Trophoblast cell (in vitro differentiated cells and primary cell): ENCODE measurements around the gene NOTCH4.
A peak's percentile ranks its signal among the peaks of the same experiment; 100 is the strongest.
"Not testable (repeated sequence)": the region's sequence is repeated elsewhere in the genome, so short reads cannot be mapped to it uniquely, and the experiment has no call there.

ENCODE experiments used
- DNase-seq, 2 donors: peaks; one replicate each; pipeline ENCODE4 v3.0.0-alpha.2; 2016
- H2AFZ ChIP-seq: 2 replicates; pipeline ENCODE4 v1.6.1; 2013; ENCODE audit warnings: low read length, moderate library complexity, mild to moderate bottlenecking; ENCODE audit not compliant: insufficient read depth, poor library complexity
- H2AK5ac ChIP-seq: 2 replicates; pipeline ENCODE4 v1.6.1; 2013; ENCODE audit warnings: mild to moderate bottlenecking, low read length
- H2BK120ac ChIP-seq: 2 replicates; pipeline ENCODE4 v1.6.1; 2013; ENCODE audit warnings: low read length, mild to moderate bottlenecking, moderate library complexity; ENCODE audit not compliant: insufficient read depth, poor library complexity
- H2BK12ac ChIP-seq: 2 replicates; pipeline ENCODE4 v1.6.1; 2013; ENCODE audit warnings: mild to moderate bottlenecking, low read length, moderate library complexity
- H2BK5ac ChIP-seq: 2 replicates; pipeline ENCODE4 v1.6.1; 2013; ENCODE audit warnings: low read length, low read depth, moderate library complexity, mild to moderate bottlenecking; ENCODE audit not compliant: poor library complexity
- H3K14ac ChIP-seq: 2 replicates; pipeline ENCODE4 v1.6.1; 2013; ENCODE audit warnings: mild to moderate bottlenecking, low read length
- H3K18ac ChIP-seq: 2 replicates; pipeline ENCODE4 v1.6.1; 2013; ENCODE audit warnings: mild to moderate bottlenecking, low read length
- H3K23ac ChIP-seq: 2 replicates; pipeline ENCODE4 v1.6.1; 2013; ENCODE audit warnings: low read length
- H3K27ac ChIP-seq: 2 replicates; pipeline ENCODE4 v1.5.1; 2013; ENCODE audit warnings: low read depth, mild to moderate bottlenecking, inconsistent platforms, low read length, moderate library complexity
- H3K27me3 ChIP-seq: 2 replicates; pipeline ENCODE4 v1.6.1; 2013; ENCODE audit warnings: inconsistent platforms, mild to moderate bottlenecking, low read length, moderate library complexity; ENCODE audit not compliant: insufficient read depth
- H3K36me3 ChIP-seq, 2 experiments: 1 replicate in 1 of 2; 2 replicates in 1 of 2; pipeline ENCODE4 v1.6.1; 2013; ENCODE audit warnings: low read length in 2 of 2, mild to moderate bottlenecking in 2 of 2, moderate library complexity in 1 of 2; ENCODE audit not compliant: insufficient read depth in 2 of 2, control insufficient read depth in 1 of 2
- H3K4ac ChIP-seq: 2 replicates; pipeline ENCODE4 v1.6.1; 2013; ENCODE audit warnings: low read depth, mild to moderate bottlenecking, low read length, moderate library complexity
- H3K4me1 ChIP-seq, 2 experiments: 1 replicate in 1 of 2; 2 replicates in 1 of 2; pipeline ENCODE4 v1.6.1; 2013; ENCODE audit warnings: low read length in 2 of 2, mild to moderate bottlenecking in 2 of 2, moderate library complexity in 1 of 2; ENCODE audit not compliant: insufficient read depth in 2 of 2, control insufficient read depth in 1 of 2
- H3K4me2 ChIP-seq: 2 replicates; pipeline ENCODE4 v1.6.1; 2013; ENCODE audit warnings: inconsistent platforms, mild to moderate bottlenecking, low read length, moderate library complexity
- H3K4me3 ChIP-seq: 2 replicates; pipeline ENCODE4 v1.5.1; 2013; ENCODE audit warnings: mild to moderate bottlenecking, low read depth, low read length, inconsistent platforms
- H3K79me1 ChIP-seq: one replicate; pipeline ENCODE4 v1.6.1; 2013; ENCODE audit warnings: low read length
- H3K79me2 ChIP-seq: 2 replicates; pipeline ENCODE4 v1.6.1; 2013; ENCODE audit warnings: low read length, mild to moderate bottlenecking; ENCODE audit not compliant: control insufficient read depth, insufficient read depth, poor library complexity
- H3K9ac ChIP-seq: 2 replicates; pipeline ENCODE4 v1.6.1; 2013; ENCODE audit warnings: mild to moderate bottlenecking, low read length
- H3K9me3 ChIP-seq: 2 replicates; pipeline ENCODE4 v1.6.1; 2013; ENCODE audit warnings: low read depth, mild to moderate bottlenecking, control low read depth, inconsistent platforms, low read length; ENCODE audit not compliant: insufficient read depth
- H4K12ac ChIP-seq: 2 replicates; pipeline ENCODE4 v1.6.1; 2013; ENCODE audit warnings: low read depth, mild to moderate bottlenecking, low read length, moderate library complexity
- H4K8ac ChIP-seq: 2 replicates; pipeline ENCODE4 v1.6.1; 2013; ENCODE audit warnings: low read depth, mild to moderate bottlenecking, low read length, moderate library complexity
- H4K91ac ChIP-seq: one replicate; pipeline ENCODE4 v1.6.1; 2013; ENCODE audit warnings: low read depth, mild to moderate bottlenecking, low read length, moderate library complexity
- WGBS: extraction: QIAGEN DNeasy Blood & Tissue Kit; methylation state at CpG from one replicate; pipeline ENCODE4 v1.1.7; 2013; ENCODE audit warnings: missing lambda C conversion rate; ENCODE audit not compliant: insufficient read length, insufficient coverage; ENCODE audit errors: extremely low coverage; 5-methylcytosine and 5-hydroxymethylcytosine counted together

NOTCH4 gene

GRCh38 chr6:32188381-32189068 lies 35.3 kb downstream of the NOTCH4 start:
- H3K36me3 ChIP-seq = peaks cover 24 to 26% of the 10 kb centered on the region in 2 experiments
- no peak overlapping the region for H3K18ac ChIP-seq
- peak overlapping the region; percentile 85 for H3K4ac ChIP-seq
- WGBS = no CpG with 5 or more reads among the region's 13 CpGs
- peaks cover 10 to 28% of the 10 kb centered on the region in 2 experiments for H3K4me1 ChIP-seq
- peaks cover 18% of the 10 kb centered on the region for H3K79me1 ChIP-seq
- no peak overlapping the region for H4K8ac ChIP-seq
- H2BK120ac ChIP-seq = no peak overlapping the region
- H3K27me3 ChIP-seq = no peaks in the 10 kb centered on the region
- H3K9me3 ChIP-seq = no peaks in the 10 kb centered on the region
- H2BK12ac ChIP-seq = no peak overlapping the region
- peak overlapping the region; percentile 6 for H4K12ac ChIP-seq
- H3K23ac ChIP-seq = no peak overlapping the region
- peaks cover 11% of the 10 kb centered on the region for H3K79me2 ChIP-seq
- H3K14ac ChIP-seq = peak overlapping the region; percentile 94
- no peak overlapping the region for H2AFZ ChIP-seq
- H3K4me2 ChIP-seq = peak overlapping the region; percentile 86
- no peak overlapping the region for H2AK5ac ChIP-seq
- H2BK5ac ChIP-seq = no peak overlapping the region
- H3K9ac ChIP-seq = peak overlapping the region; percentile 62
- H3K4me3 ChIP-seq = no peak overlapping the region
- H3K27ac ChIP-seq = no peak overlapping the region
- H4K91ac ChIP-seq = peak overlapping the region; percentile 81
- peak in 1 of 2 donors; percentile 48 for DNase-seq

- not testable (repeated sequence) for H3K9me3 ChIP-seq, H3K23ac ChIP-seq, H3K18ac ChIP-seq, H3K4ac ChIP-seq, H3K4me3 ChIP-seq, H2AK5ac ChIP-seq, H3K27ac ChIP-seq, H2BK12ac ChIP-seq, H2AFZ ChIP-seq, H2BK5ac ChIP-seq, H4K8ac ChIP-seq, H3K27me3 ChIP-seq, H4K91ac ChIP-seq, H3K4me2 ChIP-seq, H2BK120ac ChIP-seq, H3K9ac ChIP-seq, DNase-seq, H3K14ac ChIP-seq
- peaks cover 18% of the 10 kb centered on the region for H3K79me1 ChIP-seq
- H3K79me2 ChIP-seq = peaks cover 11% of the 10 kb centered on the region
- peaks cover 10 to 28% of the 10 kb centered on the region in 2 experiments for H3K4me1 ChIP-seq
- peaks cover 31 to 32% of the 10 kb centered on the region in 2 experiments for H3K36me3 ChIP-seq
- WGBS = no CpG with 5 or more reads among the region's 18 CpGs
- peak overlapping the region; percentile 10 for H4K12ac ChIP-seq
These were observed 36.0 kb downstream of the NOTCH4 start for GRCh38 chr6:32187725-32188380.

- H4K12ac ChIP-seq = no peak overlapping the region
- no peak overlapping the region for H2BK12ac ChIP-seq
- no peak for DNase-seq
- H3K36me3 ChIP-seq = peaks cover 37 to 38% of the 10 kb centered on the region in 2 experiments
- H4K8ac ChIP-seq = no peak overlapping the region
- H2AK5ac ChIP-seq = no peak overlapping the region
- WGBS = no CpG with 5 or more reads among the region's 12 CpGs
- peaks cover 11% of the 10 kb centered on the region for H3K79me1 ChIP-seq
- H2BK5ac ChIP-seq = no peak overlapping the region
- no peak overlapping the region for H3K4me3 ChIP-seq
- peaks cover 11% of the 10 kb centered on the region for H3K79me2 ChIP-seq
- H3K4ac ChIP-seq = no peak overlapping the region
- H3K18ac ChIP-seq = no peak overlapping the region
- H2BK120ac ChIP-seq = no peak overlapping the region
- no peak overlapping the region for H2AFZ ChIP-seq
- H4K91ac ChIP-seq = no peak overlapping the region
- H3K23ac ChIP-seq = no peak overlapping the region
- H3K27me3 ChIP-seq = no peaks in the 10 kb centered on the region
- H3K9me3 ChIP-seq = no peaks in the 10 kb centered on the region
- H3K9ac ChIP-seq = no peak overlapping the region
- H3K14ac ChIP-seq = no peak overlapping the region
- no peak overlapping the region for H3K27ac ChIP-seq
- no peak overlapping the region for H3K4me2 ChIP-seq
- peaks cover 4 to 22% of the 10 kb centered on the region in 2 experiments for H3K4me1 ChIP-seq
These were observed 36.7 kb downstream of the NOTCH4 start for GRCh38 chr6:32187009-32187709.

GRCh38 chr6:32186151-32186840 lies 37.6 kb downstream of the NOTCH4 start:
- DNase-seq, H3K4ac ChIP-seq, H2BK120ac ChIP-seq, H3K27ac ChIP-seq, H3K18ac ChIP-seq, H3K4me3 ChIP-seq, H3K9me3 ChIP-seq, H3K9ac ChIP-seq, H2BK5ac ChIP-seq, H2BK12ac ChIP-seq, H3K14ac ChIP-seq, H3K4me2 ChIP-seq, H4K91ac ChIP-seq, H4K12ac ChIP-seq, H2AFZ ChIP-seq, H4K8ac ChIP-seq, H3K23ac ChIP-seq, H3K27me3 ChIP-seq, H2AK5ac ChIP-seq: not testable (repeated sequence)
- no CpG with 5 or more reads among the region's 10 CpGs for WGBS
- peaks cover 3 to 19% of the 10 kb centered on the region in 2 experiments for H3K4me1 ChIP-seq
- H3K79me2 ChIP-seq = peaks cover 11% of the 10 kb centered on the region
- H3K36me3 ChIP-seq = peaks cover 41 to 43% of the 10 kb centered on the region in 2 experiments
- H3K79me1 ChIP-seq = peaks cover 11% of the 10 kb centered on the region
